ENCODE data around the gene LRMDA. TPM values are rescaled to one million over a fixed set of nuclear protein-coding genes. Genes with fewer than 3 reads are reported as not detected.

Gene LRMDA
- total and polyA plus RNA-seq, 2 of the 4 experiments (the other 2 are of a cell fraction), result 0.07 TPM; not detected in 1

DNA sequence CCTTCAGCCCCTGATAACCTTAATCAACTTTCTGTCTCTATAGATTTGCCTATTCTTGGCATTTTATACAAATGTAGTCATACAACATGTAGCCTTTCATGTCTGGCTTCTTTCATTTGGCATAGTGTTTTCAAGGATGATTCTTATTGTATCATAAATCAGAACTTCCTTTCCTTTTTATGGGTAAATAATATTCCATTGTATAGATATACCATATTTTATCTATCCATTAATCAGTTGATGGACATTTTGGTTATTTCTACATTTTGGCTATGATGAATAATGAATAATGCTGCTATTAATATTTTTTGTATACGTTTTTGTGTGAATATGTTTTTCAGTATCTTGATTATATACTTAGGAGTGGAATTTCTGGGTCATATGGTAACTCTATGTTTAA is 720.8 kb downstream of the LRMDA start:
- no peak overlapping the region for H3K56ac ChIP-seq (ENCODE audit: extremely low read depth, insufficient read depth, low read length)
- H3K79me1 ChIP-seq (ENCODE audit: low read depth in 1 of 2, low read length in 2 of 2), result no peaks in the 10 kb centered on the region
- H4K5ac ChIP-seq (ENCODE audit: low read depth, low read length), result no peak overlapping the region
- H3K27me3 ChIP-seq (ENCODE audit: control insufficient read depth, insufficient read depth, low read length), result peaks cover 9% of the 10 kb centered on the region
- no peak overlapping the region for H3K9ac ChIP-seq (ENCODE audit: low read depth, low read length)
- H3K27ac ChIP-seq (ENCODE audit: insufficient read depth, low read length), result no peak overlapping the region
- BruUV-seq (replicated peaks), result no TSS peak
- TF ChIP-seq CHD1 (IDR thresholded peaks at IDR 0.05; ENCODE audit: low read depth, low read length) (no peak), BHLHE40 (IDR thresholded peaks at IDR 0.05; ENCODE audit: low read depth, low read length) (no peak), RAD21 (IDR thresholded peaks at IDR 0.05; ENCODE audit: low read length) (no peak), MXI1 (IDR thresholded peaks at IDR 0.05; ENCODE audit: borderline replicate concordance, low read depth, low read length) (no peak), RFX5 (IDR thresholded peaks at IDR 0.05; ENCODE audit: low read depth, low read length) (no peak), RCOR1 (IDR thresholded peaks at IDR 0.05; ENCODE audit: insufficient replicate concordance, low read length) (no peak), POLR2A (IDR thresholded peaks at IDR 0.05; ENCODE audit: low read depth, low read length) (no peak), MAFK (IDR thresholded peaks at IDR 0.05; ENCODE audit: low read depth, low read length) (no peak), SMC3 (IDR thresholded peaks at IDR 0.05; ENCODE audit: low read depth, low read length) (no peak), CEBPB (IDR thresholded peaks at IDR 0.05; ENCODE audit: low read depth, low read length) (no peak), FOS (IDR thresholded peaks at IDR 0.05; ENCODE audit: low read depth, low read length) (no peak), MAZ (IDR thresholded peaks at IDR 0.05; ENCODE audit: borderline replicate concordance, low read depth, low read length) (no peak), NFE2L2 (IDR thresholded peaks at IDR 0.05; ENCODE audit: low read depth, low read length) (no peak)
- TF ChIP-seq, protein P1, sequence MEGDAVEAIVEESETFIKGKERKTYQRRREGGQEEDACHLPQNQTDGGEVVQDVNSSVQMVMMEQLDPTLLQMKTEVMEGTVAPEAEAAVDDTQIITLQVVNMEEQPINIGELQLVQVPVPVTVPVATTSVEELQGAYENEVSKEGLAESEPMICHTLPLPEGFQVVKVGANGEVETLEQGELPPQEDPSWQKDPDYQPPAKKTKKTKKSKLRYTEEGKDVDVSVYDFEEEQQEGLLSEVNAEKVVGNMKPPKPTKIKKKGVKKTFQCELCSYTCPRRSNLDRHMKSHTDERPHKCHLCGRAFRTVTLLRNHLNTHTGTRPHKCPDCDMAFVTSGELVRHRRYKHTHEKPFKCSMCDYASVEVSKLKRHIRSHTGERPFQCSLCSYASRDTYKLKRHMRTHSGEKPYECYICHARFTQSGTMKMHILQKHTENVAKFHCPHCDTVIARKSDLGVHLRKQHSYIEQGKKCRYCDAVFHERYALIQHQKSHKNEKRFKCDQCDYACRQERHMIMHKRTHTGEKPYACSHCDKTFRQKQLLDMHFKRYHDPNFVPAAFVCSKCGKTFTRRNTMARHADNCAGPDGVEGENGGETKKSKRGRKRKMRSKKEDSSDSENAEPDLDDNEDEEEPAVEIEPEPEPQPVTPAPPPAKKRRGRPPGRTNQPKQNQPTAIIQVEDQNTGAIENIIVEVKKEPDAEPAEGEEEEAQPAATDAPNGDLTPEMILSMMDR (conservative IDR thresholded peaks at IDR 0.05; ENCODE audit: low read depth, low read length), result no peak
- TF ChIP-seq, protein P2, sequence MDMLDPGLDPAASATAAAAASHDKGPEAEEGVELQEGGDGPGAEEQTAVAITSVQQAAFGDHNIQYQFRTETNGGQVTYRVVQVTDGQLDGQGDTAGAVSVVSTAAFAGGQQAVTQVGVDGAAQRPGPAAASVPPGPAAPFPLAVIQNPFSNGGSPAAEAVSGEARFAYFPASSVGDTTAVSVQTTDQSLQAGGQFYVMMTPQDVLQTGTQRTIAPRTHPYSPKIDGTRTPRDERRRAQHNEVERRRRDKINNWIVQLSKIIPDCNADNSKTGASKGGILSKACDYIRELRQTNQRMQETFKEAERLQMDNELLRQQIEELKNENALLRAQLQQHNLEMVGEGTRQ (IDR thresholded peaks at IDR 0.05; ENCODE audit: low read depth, low read length), result no peak
- TF ChIP-seq, protein P3, sequence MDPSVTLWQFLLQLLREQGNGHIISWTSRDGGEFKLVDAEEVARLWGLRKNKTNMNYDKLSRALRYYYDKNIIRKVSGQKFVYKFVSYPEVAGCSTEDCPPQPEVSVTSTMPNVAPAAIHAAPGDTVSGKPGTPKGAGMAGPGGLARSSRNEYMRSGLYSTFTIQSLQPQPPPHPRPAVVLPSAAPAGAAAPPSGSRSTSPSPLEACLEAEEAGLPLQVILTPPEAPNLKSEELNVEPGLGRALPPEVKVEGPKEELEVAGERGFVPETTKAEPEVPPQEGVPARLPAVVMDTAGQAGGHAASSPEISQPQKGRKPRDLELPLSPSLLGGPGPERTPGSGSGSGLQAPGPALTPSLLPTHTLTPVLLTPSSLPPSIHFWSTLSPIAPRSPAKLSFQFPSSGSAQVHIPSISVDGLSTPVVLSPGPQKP (IDR thresholded peaks at IDR 0.05; ENCODE audit: borderline replicate concordance, low read depth, low read length), result no peak
- H2BK20ac ChIP-seq (ENCODE audit: low read depth, low read length), result no peak overlapping the region
- no peak overlapping the region for H3K18ac ChIP-seq (ENCODE audit: low read depth, low read length)
- H4K8ac ChIP-seq (ENCODE audit: low read depth in 2 of 2, low read length in 2 of 2), result no peak overlapping the region
- H3K14ac ChIP-seq (replicated peaks; ENCODE audit: low read depth, low read length), result no peak overlapping the region
- H3K9me1 ChIP-seq (ENCODE audit: insufficient read depth, low read length), result no peaks in the 10 kb centered on the region
- no peaks in the 10 kb centered on the region; the same call in 1 of the 2 replicates for H3K9me3 ChIP-seq (ENCODE audit: control insufficient read depth, insufficient read depth, low read length)
- H3K36me3 ChIP-seq (ENCODE audit: control insufficient read depth, insufficient read depth, low read length), result no peaks in the 10 kb centered on the region
- dilution Hi-C loops (cut with HindIII; ENCODE audit: low sequenced_read_pairs, unreplicated experiment), result no loop called here
- no CpG with 5 or more reads among the region's 1 CpG for WGBS, 2 experiments (ENCODE audit: extremely low coverage in 2 of 2, insufficient read length in 1 of 2)
- no peak overlapping the region for H3K4me3 ChIP-seq (ENCODE audit: insufficient read depth, low read depth, low read length)
- no peak overlapping the region for H3K4me2 ChIP-seq (ENCODE audit: low read depth, low read length)
- ATAC-seq (ENCODE audit: low read depth), result no peak
- DNase-seq, result no peak
- no peak overlapping the region for H3K23ac ChIP-seq (ENCODE audit: low read depth, low read length)
- H2BK5ac ChIP-seq (ENCODE audit: low read depth, low read length, poor library complexity, severe bottlenecking), result no peak overlapping the region
- intact Hi-C loops (cut with micrococcal nuclease), result no loop called here
- no peak overlapping the region for H2AK5ac ChIP-seq (ENCODE audit: low read depth, low read length)
- no peak overlapping the region for H2AK9ac ChIP-seq (replicated peaks; ENCODE audit: low read depth, low read length, poor library complexity)
- in situ Hi-C loops (cut with MboI; ENCODE audit: low sequenced_read_pairs), result no loop called here
- H4K20me1 ChIP-seq (ENCODE audit: insufficient read depth, low read length), result no peaks in the 10 kb centered on the region
- no peak overlapping the region for H3K4ac ChIP-seq (ENCODE audit: low read depth, low read length)
- H3K4me1 ChIP-seq (ENCODE audit: control insufficient read depth, insufficient read depth, low read length), result peaks cover 7% of the 10 kb centered on the region; the same call in 1 of the 2 replicates
- no peak overlapping the region for H2AFZ ChIP-seq (replicated peaks; ENCODE audit: low read length, poor library complexity)
- CTCF ChIA-PET, result no interaction called here
- H4K91ac ChIP-seq (ENCODE audit: insufficient read depth, low read depth, low read length), result no peak overlapping the region
- no peak overlapping the region for H2BK120ac ChIP-seq (ENCODE audit: low read depth, low read length)
- POLR2A ChIA-PET (ENCODE audit: unreplicated experiment), result no interaction called here
- no peak overlapping the region for H2BK15ac ChIP-seq (ENCODE audit: low read depth, low read length)

Data from IMR-90 (cell line).